HUES64 (cell line): ENCODE measurements around the gene DLG2.

Experiments used
- H3K27ac ChIP-seq: 2 replicates; pipeline ENCODE4 v1.7.0; 2013; ENCODE audit warnings: low read depth, low read length, inconsistent platforms
- H3K27me3 ChIP-seq: 2 replicates; pipeline ENCODE4 v1.6.1; 2013; ENCODE audit warnings: mild to moderate bottlenecking, low read length; ENCODE audit not compliant: insufficient read depth
- H3K36me3 ChIP-seq: 2 replicates; pipeline ENCODE4 v1.6.1; 2013; ENCODE audit warnings: mild to moderate bottlenecking, low read length; ENCODE audit not compliant: insufficient read depth
- H3K4me1 ChIP-seq: 2 replicates; pipeline ENCODE4 v1.6.1; 2013; ENCODE audit warnings: mild to moderate bottlenecking, low read length, moderate library complexity; ENCODE audit not compliant: insufficient read depth
- H3K4me3 ChIP-seq: 2 replicates; pipeline ENCODE4 v1.5.1; 2013; ENCODE audit warnings: mild to moderate bottlenecking, low read length, moderate library complexity
- H3K9ac ChIP-seq: 2 replicates; pipeline ENCODE4 v1.6.1; 2013; ENCODE audit warnings: mild to moderate bottlenecking, low read depth, low read length
- H3K9me3 ChIP-seq: 2 replicates; pipeline ENCODE4 v1.6.1; 2013; ENCODE audit warnings: low read depth, low read length; ENCODE audit not compliant: insufficient read depth
- WGBS: fragments of 150-250, 120-280 bp; methylation state at CpG from one replicate; pipeline ENCODE4 v1.1.7; 2013; ENCODE audit warnings: missing lambda C conversion rate; 5-methylcytosine and 5-hydroxymethylcytosine counted together

DLG2 gene

GRCh38 chr11:83676056-83676601 is 1951.0 kb downstream of the DLG2 start:
- Histone ChIP-seq H3K9me3 (no peaks in the 10 kb centered on the region), H3K36me3 (no peaks in the 10 kb centered on the region), H3K27me3 (no peaks in the 10 kb centered on the region), H3K27ac (no peak overlapping the region), H3K4me1 (peaks cover 14% of the 10 kb centered on the region; the same call in 1 of the 2 replicates), H3K4me3 (no peak overlapping the region), H3K9ac (no peak overlapping the region)

GRCh38 chr11:83674102-83674896 is 1952.8 kb downstream of the DLG2 start:
- H3K4me3 ChIP-seq: no peak overlapping the region
- no peaks in the 10 kb centered on the region for H3K9me3 ChIP-seq
- no peak overlapping the region for H3K9ac ChIP-seq
- no CpG with 5 or more reads among the region's 1 CpG for WGBS
- no peaks in the 10 kb centered on the region for H3K4me1 ChIP-seq
- no peaks in the 10 kb centered on the region for H3K36me3 ChIP-seq
- no peaks in the 10 kb centered on the region for H3K27me3 ChIP-seq
- no peak overlapping the region for H3K27ac ChIP-seq

GRCh38 chr11:83671289-83671688 is 1955.9 kb downstream of the DLG2 start:
- Histone ChIP-seq H3K27me3 (no peaks in the 10 kb centered on the region), H3K27ac (no peak overlapping the region), H3K9ac (no peak overlapping the region), H3K4me3 (no peak overlapping the region), H3K36me3 (no peaks in the 10 kb centered on the region), H3K4me1 (peaks cover 3% of the 10 kb centered on the region; the same call in 1 of the 2 replicates), H3K9me3 (no peaks in the 10 kb centered on the region)
- WGBS: 93% methylated on average over 2 of the region's 2 CpGs

- Histone ChIP-seq H3K27me3 (no peaks in the 10 kb centered on the region), H3K9ac (no peak overlapping the region), H3K4me1 (peaks cover 14% of the 10 kb centered on the region), H3K4me3 (no peak overlapping the region), H3K9me3 (no peaks in the 10 kb centered on the region), H3K36me3 (no peaks in the 10 kb centered on the region), H3K27ac (no peak overlapping the region)
- WGBS: 85% methylated on average over 4 of the region's 4 CpGs
Measured at GRCh38 chr11:83666149-83666548, 1961.0 kb downstream of the DLG2 start.

- 94% methylated on average over 4 of the region's 4 CpGs for WGBS
- Histone ChIP-seq H3K4me1 (peaks cover 18% of the 10 kb centered on the region), H3K4me3 (no peak overlapping the region), H3K9me3 (no peaks in the 10 kb centered on the region), H3K36me3 (no peaks in the 10 kb centered on the region), H3K27me3 (no peaks in the 10 kb centered on the region), H3K9ac (no peak overlapping the region), H3K27ac (no peak overlapping the region)
Measured at GRCh38 chr11:83663988-83664387, 1963.2 kb downstream of the DLG2 start.

GRCh38 chr11:83663446-83663845 is 1963.7 kb downstream of the DLG2 start:
- H3K27ac ChIP-seq: no peak overlapping the region
- no peaks in the 10 kb centered on the region for H3K27me3 ChIP-seq
- no peak overlapping the region for H3K9ac ChIP-seq
- H3K4me1 ChIP-seq: peaks cover 18% of the 10 kb centered on the region
- WGBS: 89% methylated on average over 3 of the region's 3 CpGs
- H3K36me3 ChIP-seq: no peaks in the 10 kb centered on the region
- no peak overlapping the region for H3K4me3 ChIP-seq
- H3K9me3 ChIP-seq: no peaks in the 10 kb centered on the region

- Histone ChIP-seq H3K4me3 (no peak overlapping the region), H3K27me3 (no peaks in the 10 kb centered on the region), H3K27ac (no peak overlapping the region), H3K9ac (no peak overlapping the region), H3K4me1 (peaks cover 18% of the 10 kb centered on the region), H3K9me3 (no peaks in the 10 kb centered on the region), H3K36me3 (no peaks in the 10 kb centered on the region)
- 87% methylated on average over 1 of the region's 1 CpG for WGBS
Measured at GRCh38 chr11:83662494-83662893, 1964.7 kb downstream of the DLG2 start.

- H3K36me3 ChIP-seq: no peaks in the 10 kb centered on the region
- H3K9me3 ChIP-seq: no peaks in the 10 kb centered on the region
- no peak overlapping the region for H3K4me3 ChIP-seq
- H3K27ac ChIP-seq: no peak overlapping the region
- WGBS: 95% methylated on average over 4 of the region's 4 CpGs
- no peaks in the 10 kb centered on the region for H3K27me3 ChIP-seq
- H3K4me1 ChIP-seq: peaks cover 18% of the 10 kb centered on the region
- H3K9ac ChIP-seq: no peak overlapping the region
Measured at GRCh38 chr11:83661491-83662350, 1965.4 kb downstream of the DLG2 start.

- Histone ChIP-seq H3K9ac (no peak overlapping the region), H3K36me3 (no peaks in the 10 kb centered on the region), H3K4me3 (no peak overlapping the region), H3K4me1 (peaks cover 14% of the 10 kb centered on the region), H3K27me3 (no peaks in the 10 kb centered on the region), H3K27ac (no peak overlapping the region), H3K9me3 (no peaks in the 10 kb centered on the region)
- no CpG with 5 or more reads among the region's 1 CpG for WGBS
Measured at GRCh38 chr11:83659466-83659865, 1967.7 kb downstream of the DLG2 start.

GRCh38 chr11:83656796-83657330 is 1970.3 kb downstream of the DLG2 start:
- Histone ChIP-seq H3K4me1 (peaks cover 10% of the 10 kb centered on the region; the same call in 1 of the 2 replicates), H3K4me3 (no peak overlapping the region), H3K27me3 (no peaks in the 10 kb centered on the region), H3K36me3 (no peaks in the 10 kb centered on the region), H3K27ac (no peak overlapping the region), H3K9me3 (no peaks in the 10 kb centered on the region), H3K9ac (no peak overlapping the region)
- 82% methylated on average over 3 of the region's 4 CpGs for WGBS

- Histone ChIP-seq H3K4me3 (no peak overlapping the region), H3K27me3 (no peaks in the 10 kb centered on the region), H3K27ac (no peak overlapping the region), H3K36me3 (no peaks in the 10 kb centered on the region), H3K4me1 (peaks cover 2% of the 10 kb centered on the region; the same call in 1 of the 2 replicates), H3K9ac (no peak overlapping the region), H3K9me3 (no peaks in the 10 kb centered on the region)
- WGBS: 95% methylated on average over 3 of the region's 3 CpGs
Measured at GRCh38 chr11:83655976-83656375, 1971.2 kb downstream of the DLG2 start.
